CD4-positive, alpha-beta memory T cell (primary cell): Measurements from ENCODE around the gene MINK1. TPM values are rescaled to one million over a fixed set of nuclear protein-coding genes. Genes with fewer than 3 reads are reported as not detected.
A peak's percentile ranks its signal among the peaks of the same experiment; 100 is the strongest.

Experiments used
- CTCF ChIA-PET: fragments of 350-600 bp; sonication (Branson Sonifier 250); formaldehyde crosslinking; loops from one replicate; lab custom pipeline; 2021; ENCODE audit warnings: inconsistent platforms; ENCODE audit not compliant: partially characterized antibody; lab: Charles Lee
- POLR2A ChIA-PET: fragments of 350-600 bp; sonication (Branson Sonifier 250); formaldehyde crosslinking; loops from one replicate; lab custom pipeline; 2021; ENCODE audit not compliant: partially characterized antibody; lab: Charles Lee
- DNase-seq, 5 donors: peaks; one replicate each; pipeline versions ENCODE4 v3.0.0 to v3.0.0-alpha.2; 2020 to 2022; ENCODE audit warnings: mixed read lengths in 1 of 5
- H3K27ac ChIP-seq: one replicate; pipeline ENCODE4 v1.7.0; 2013; ENCODE audit warnings: low read depth, low read length
- H3K27me3 ChIP-seq: 2 replicates; pipeline ENCODE4 v1.7.0; 2013; ENCODE audit warnings: mild to moderate bottlenecking, low read length, moderate library complexity; ENCODE audit not compliant: insufficient read depth
- H3K36me3 ChIP-seq: 2 replicates; pipeline ENCODE4 v1.7.0; 2013; ENCODE audit warnings: mild to moderate bottlenecking, low read length, moderate library complexity; ENCODE audit not compliant: insufficient read depth
- H3K4me1 ChIP-seq: 2 replicates; pipeline ENCODE4 v1.7.0; 2013; ENCODE audit warnings: mild to moderate bottlenecking, low read length, moderate library complexity; ENCODE audit not compliant: insufficient read depth
- H3K4me3 ChIP-seq, 2 donors: one replicate each; pipeline ENCODE4 v1.7.0; 2013; ENCODE audit warnings: low read length in 2 of 2, mild to moderate bottlenecking in 1 of 2
- H3K9me3 ChIP-seq, 2 donors: one replicate each; pipeline ENCODE4 v1.7.0; 2013; ENCODE audit warnings: low read length in 2 of 2, control low read depth in 1 of 2; ENCODE audit not compliant: control insufficient read depth in 1 of 2
- H3K27ac Mint-ChIP-seq, 7 donors: one replicate each; pipeline ENCODE4 v1.8.0; 2020 to 2021; ENCODE audit warnings: mixed read lengths in 7 of 7, mild to moderate bottlenecking in 6 of 7, inconsistent platforms in 3 of 7, moderate library complexity in 3 of 7
- H3K27me3 Mint-ChIP-seq, 2 donors: one replicate each; pipeline ENCODE4 v1.8.0; 2020 to 2021; ENCODE audit warnings: mixed read lengths in 2 of 2
- H3K36me3 Mint-ChIP-seq, 2 donors: one replicate each; pipeline ENCODE4 v1.8.0; 2020 to 2021; ENCODE audit warnings: mixed read lengths in 2 of 2, inconsistent platforms in 1 of 2, mild to moderate bottlenecking in 1 of 2
- H3K4me1 Mint-ChIP-seq, 4 donors: one replicate each; pipeline ENCODE4 v1.8.0; 2020 to 2021; ENCODE audit warnings: mixed read lengths in 4 of 4, mild to moderate bottlenecking in 1 of 4
- H3K4me3 Mint-ChIP-seq, 8 donors: one replicate each; pipeline ENCODE4 v1.8.0; 2020 to 2021; ENCODE audit warnings: mixed read lengths in 8 of 8, mild to moderate bottlenecking in 7 of 8, moderate library complexity in 6 of 8, inconsistent platforms in 3 of 8
- H3K9me3 Mint-ChIP-seq, 8 donors: one replicate each; pipeline ENCODE4 v1.8.0; 2020 to 2021; ENCODE audit warnings: mixed read lengths in 8 of 8, mild to moderate bottlenecking in 5 of 8, inconsistent platforms in 3 of 8, moderate library complexity in 1 of 8
- intact Hi-C: fragments of 100-400 bp; cut with micrococcal nuclease; formaldehyde crosslinking; loops from one replicate; pipeline ENCODE4 v1.15.1; 2023
- polyA plus RNA-seq, 2 donors: library from polyadenylated mRNA; unstranded; fragments of 300-500 nt; fragmentation: Illumina TruSeq; gene quantifications; one replicate each; pipeline ENCODE4 v1.2.3, GENCODE V29; 2021
- total RNA-seq, 2 experiments: library from RNA; stranded (reverse); gene quantifications; one replicate each; pipeline ENCODE4 v1.2.3, GENCODE V29; 2021

The MINK1 gene
- total and polyA plus RNA-seq, 4 experiments from 2014 or later = 4.3 to 139 (median 88.6) TPM

DNA sequence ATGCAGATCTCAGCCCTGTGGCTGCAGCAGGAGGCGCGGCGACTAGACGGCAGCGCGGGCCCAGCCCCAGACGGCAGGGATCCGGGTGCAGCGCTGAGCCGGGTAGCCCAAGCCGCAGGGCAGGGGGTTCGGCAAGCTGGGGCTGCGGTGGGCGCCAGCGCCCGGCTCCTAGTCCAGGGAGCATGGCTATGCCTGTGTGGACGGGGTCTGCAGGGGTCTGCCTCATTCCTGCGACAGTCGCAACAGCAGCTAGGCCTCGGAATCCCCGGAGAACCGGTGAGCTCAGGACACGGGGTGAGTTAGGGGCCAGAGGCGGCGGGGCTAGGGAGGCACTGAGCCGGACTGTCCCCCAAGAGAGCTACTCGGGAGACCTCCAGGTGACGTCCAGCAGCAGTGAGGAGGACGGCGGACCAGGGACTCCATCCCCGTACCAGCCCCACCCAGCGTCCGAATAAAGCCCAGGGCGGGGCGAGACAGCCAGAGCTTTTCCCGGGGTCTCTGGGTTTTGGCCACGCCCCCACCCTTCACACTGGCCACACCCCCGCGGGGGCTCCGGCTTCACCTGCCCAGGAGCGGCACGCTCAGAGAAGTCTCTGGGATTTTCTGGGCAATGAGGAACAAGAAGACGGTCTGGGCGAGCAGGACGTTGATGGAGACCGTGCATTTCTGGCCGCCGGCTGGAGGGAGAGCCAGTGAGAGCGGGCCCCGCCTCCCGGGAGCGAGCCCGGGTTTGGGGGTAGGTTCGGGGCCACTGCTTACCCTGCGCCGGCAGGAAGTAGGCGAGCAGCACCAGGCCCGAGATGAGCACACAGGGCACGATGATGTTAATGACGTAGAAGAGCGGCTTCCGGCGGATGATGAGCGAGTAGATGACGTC, 67.3 kb downstream of the MINK1 start:
- CTCF ChIA-PET = interaction anchor here (0.6 to 4.9 kb wide), 12 partner anchors 9 to 295 kb away, joined by 3 to 23 read pairs (median 3); partner anchors contain the start of genes ARRB2, GLTPD2 and SPAG7
- peaks cover 39% of the 10 kb centered on the region for H3K4me1 ChIP-seq
- no peaks in the 10 kb centered on the region for H3K27me3 ChIP-seq
- H3K9me3 Mint-ChIP-seq = no peaks in the 10 kb centered on the region
- H3K36me3 ChIP-seq = peaks cover 6% of the 10 kb centered on the region
- no peaks in the 10 kb centered on the region for H3K9me3 ChIP-seq
- peak overlapping the region in 1 of 2 donors; percentile 63 for H3K4me3 ChIP-seq
- H3K27ac Mint-ChIP-seq = peak overlapping the region; percentile 94 to 99 (median 98)
- H3K4me3 Mint-ChIP-seq = peak overlapping the region; percentile 81 to 97 (median 92)
- POLR2A ChIA-PET = interaction anchor here (1.2 to 5.7 kb wide), 15 partner anchors 9 to 197 kb away, joined by 3 to 40 read pairs (median 10); partner anchors contain the start of genes INCA1, PELP1, PFN1 and PSMB6
- peak; percentile 73 to 88 (median 82) for DNase-seq
- peaks cover 9 to 18% of the 10 kb centered on the region in 2 donors for H3K36me3 Mint-ChIP-seq
- peaks cover 0 to 2% of the 10 kb centered on the region in 2 donors for H3K27me3 Mint-ChIP-seq
- peak overlapping the region; percentile 67 for H3K27ac ChIP-seq
- H3K4me1 Mint-ChIP-seq = peaks cover 19 to 48% (median 34%) of the 10 kb centered on the region in 4 donors
- intact Hi-C loops = loop anchor here (5.0 kb wide), 1 partner anchor 333 kb away; no protein-coding TSS in a partner anchor

GRCh38 chr17:4901108-4901647, 68.0 kb downstream of the MINK1 start:
- ChIA-PET POLR2A (interaction anchor here (1.1 to 5.7 kb wide), 8 partner anchors 11 to 197 kb away, joined by 3 to 40 read pairs (median 15); partner anchors contain the start of genes PELP1, PFN1, RNF167 and SLC25A11), CTCF (interaction anchor here (1.0 to 4.9 kb wide), 8 partner anchors 8 to 192 kb away, joined by 3 to 23 read pairs (median 10); partner anchors contain the start of genes ARRB2, CAMTA2, GLTPD2 and SPAG7)
- H3K9me3 Mint-ChIP-seq = no peaks in the 10 kb centered on the region
- no peaks in the 10 kb centered on the region for H3K9me3 ChIP-seq
- peak overlapping the region; percentile 37 for H3K27ac ChIP-seq
- no peaks in the 10 kb centered on the region for H3K36me3 ChIP-seq
- peaks cover 1 to 11% of the 10 kb centered on the region in 2 donors for H3K36me3 Mint-ChIP-seq
- no peaks in the 10 kb centered on the region for H3K27me3 ChIP-seq
- H3K4me1 ChIP-seq = peaks cover 39% of the 10 kb centered on the region
- intact Hi-C loops = loop anchor here (5.0 kb wide), 1 partner anchor 334 kb away; no protein-coding TSS in a partner anchor
- H3K27me3 Mint-ChIP-seq = peaks cover 0 to 2% of the 10 kb centered on the region in 2 donors
- peaks cover 19 to 48% (median 34%) of the 10 kb centered on the region in 4 donors for H3K4me1 Mint-ChIP-seq
- H3K4me3 Mint-ChIP-seq = peak overlapping the region; percentile 78 to 90 (median 82)
- peak overlapping the region; percentile 88 to 99 (median 97) for H3K27ac Mint-ChIP-seq
- peak in 1 of 5 donors; percentile 32 for DNase-seq
- H3K4me3 ChIP-seq = no peak overlapping the region

DNA sequence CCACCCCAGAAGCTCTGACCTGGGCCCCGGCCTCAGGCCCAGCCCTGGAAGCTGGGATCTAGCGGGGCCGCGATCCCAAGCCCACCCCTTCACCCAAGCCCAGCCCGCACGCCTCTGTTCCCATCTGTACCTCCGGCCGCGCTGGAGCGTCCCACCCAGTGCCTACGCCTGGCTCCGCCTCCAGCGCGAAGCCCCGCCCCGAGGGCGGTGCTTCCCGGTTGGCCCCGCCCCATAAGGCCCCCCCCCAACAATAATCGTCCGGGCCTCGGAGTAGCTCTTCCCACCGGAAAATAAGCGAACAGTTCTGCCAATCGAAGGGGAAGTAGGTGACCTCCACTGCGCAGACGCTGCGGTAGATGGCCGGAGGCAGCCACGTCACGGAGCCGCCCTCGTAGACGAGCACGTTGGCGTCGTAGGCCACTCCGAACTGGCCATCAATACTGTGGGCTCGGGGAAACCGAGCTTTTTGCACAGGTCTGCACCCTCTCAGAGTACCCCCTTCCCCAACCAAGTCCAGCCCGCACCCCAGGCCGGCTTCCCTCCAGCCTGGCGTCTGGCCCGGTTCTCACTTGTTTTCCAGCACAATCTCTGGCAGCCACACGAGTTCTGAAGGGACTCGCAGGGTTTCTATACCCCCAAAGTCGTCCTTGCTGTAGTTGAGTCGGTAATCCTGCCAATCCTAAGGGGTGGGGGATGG, 68.7 kb downstream of the MINK1 start:
- H3K27ac ChIP-seq = peak overlapping the region; percentile 37
- peaks cover 0 to 6% of the 10 kb centered on the region in 2 donors for H3K36me3 Mint-ChIP-seq

GRCh38 chr17:4902540-4902939, 69.4 kb downstream of the MINK1 start:
- H3K4me1 Mint-ChIP-seq = peaks cover 19 to 48% (median 38%) of the 10 kb centered on the region in 4 donors
- peaks cover 39% of the 10 kb centered on the region for H3K4me1 ChIP-seq
- peaks cover 0 to 1% of the 10 kb centered on the region in 2 donors for H3K36me3 Mint-ChIP-seq
- H3K27ac ChIP-seq = no peak overlapping the region
- H3K27me3 Mint-ChIP-seq = peaks cover 0 to 2% of the 10 kb centered on the region in 2 donors
- DNase-seq = no peak
- no peaks in the 10 kb centered on the region for H3K9me3 Mint-ChIP-seq
- no peak overlapping the region for H3K4me3 ChIP-seq
- no peaks in the 10 kb centered on the region for H3K9me3 ChIP-seq
- intact Hi-C loops = loop anchor here (2.0 to 5.0 kb wide), 2 partner anchors 38 to 335 kb away; partner anchors contain the start of genes RNF167 and SLC25A11
- H3K4me3 Mint-ChIP-seq = peak overlapping the region in 5 of 8 donors; percentile 29 to 80 (median 57)
- H3K36me3 ChIP-seq = no peaks in the 10 kb centered on the region
- no peaks in the 10 kb centered on the region for H3K27me3 ChIP-seq
- ChIA-PET CTCF (interaction anchor here (0.7 to 4.9 kb wide), 17 partner anchors 10 to 196 kb away, joined by 3 to 23 read pairs (median 5); partner anchors contain the start of genes ARRB2, GLTPD2, PSMB6 and RNF167), POLR2A (interaction anchor here (0.8 to 5.7 kb wide), 9 partner anchors 12 to 193 kb away, joined by 3 to 40 read pairs (median 4); partner anchors contain the start of genes ARRB2, PFN1, RNF167 and SLC25A11)
- H3K27ac Mint-ChIP-seq = peak overlapping the region; percentile 83 to 94 (median 90)

More for the DNA sequence above, 68.7 kb downstream of the MINK1 start:
- peak overlapping the region; percentile 88 to 99 (median 97) for H3K27ac Mint-ChIP-seq
- peak overlapping the region in 5 of 8 donors; percentile 5 to 82 (median 45) for H3K4me3 Mint-ChIP-seq
- no peaks in the 10 kb centered on the region for H3K9me3 Mint-ChIP-seq
- intact Hi-C loops = loop anchor here (2.0 to 5.0 kb wide), 2 partner anchors 39 to 334 kb away; partner anchors contain the start of genes RNF167 and SLC25A11
- H3K4me1 Mint-ChIP-seq = peaks cover 19 to 48% (median 34%) of the 10 kb centered on the region in 4 donors
- peak in 2 of 5 donors; percentile 28 to 41 for DNase-seq
- ChIA-PET CTCF (interaction anchor here (0.8 to 4.9 kb wide), 12 partner anchors 11 to 192 kb away, joined by 3 to 23 read pairs (median 4); partner anchors contain the start of genes ARRB2, CAMTA2, GLTPD2 and PSMB6), POLR2A (interaction anchor here (1.0 to 5.7 kb wide), 6 partner anchors 11 to 193 kb away, joined by 3 to 40 read pairs (median 15); partner anchors contain the start of genes PFN1, RNF167 and SLC25A11)
- Histone ChIP-seq H3K27me3 (no peaks in the 10 kb centered on the region), H3K36me3 (no peaks in the 10 kb centered on the region), H3K9me3 (no peaks in the 10 kb centered on the region), H3K4me3 (no peak overlapping the region), H3K4me1 (peaks cover 39% of the 10 kb centered on the region)
- peaks cover 0 to 2% of the 10 kb centered on the region in 2 donors for H3K27me3 Mint-ChIP-seq

DNA sequence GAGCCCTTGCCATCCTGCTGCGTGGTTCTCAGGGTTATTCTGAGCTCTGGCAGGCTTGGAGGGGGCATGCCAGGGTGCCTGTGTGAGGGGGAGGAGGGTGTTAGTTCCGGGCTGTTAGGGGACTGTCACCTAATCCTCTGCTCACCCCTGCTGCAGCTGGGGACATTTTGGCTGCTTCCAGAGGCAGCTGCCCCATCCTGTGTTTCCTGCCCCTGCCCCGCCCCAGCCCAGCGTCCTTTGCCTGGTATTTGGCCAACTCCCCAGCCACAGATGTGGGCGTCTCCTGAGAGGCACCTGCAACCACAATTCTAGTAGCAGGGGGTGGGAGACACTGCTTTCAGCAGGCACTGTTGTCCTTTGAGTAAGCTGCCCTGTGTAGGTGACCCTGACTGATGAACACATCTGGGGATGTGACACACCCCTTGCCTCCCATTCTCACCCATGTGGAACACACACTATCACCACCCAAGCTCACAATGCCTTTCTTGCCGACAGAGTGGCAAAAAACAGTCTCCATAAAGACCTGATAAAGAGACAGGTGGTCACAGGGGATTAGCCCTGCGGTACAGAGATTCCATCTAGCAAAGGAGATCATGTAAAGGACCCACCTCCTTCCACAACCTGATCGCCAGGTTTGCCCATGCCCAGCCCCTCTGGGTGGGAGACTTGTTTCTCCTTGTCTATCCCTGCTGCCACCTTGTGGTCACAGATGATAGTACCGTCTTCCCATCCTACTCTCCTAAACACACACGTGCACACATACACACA, 70.1 kb downstream of the MINK1 start, which contains the start of gene CHRNE:
TSS of gene CHRNE (minus strand) at position 48 of the 768 bp plus-strand sequence. CDS start at position 13, 35 bp downstream.
- no peaks in the 10 kb centered on the region for H3K9me3 ChIP-seq
- Mint-ChIP-seq H3K9me3 (no peaks in the 10 kb centered on the region), H3K27ac (peak within 1 kb of the TSS; percentile 83 to 94 (median 90)), H3K4me3 (peak within 1 kb of the TSS; percentile 24 to 80 (median 69)), H3K36me3 (peaks cover 0 to 1% of the 10 kb centered on the region in 2 donors), H3K4me1 (peaks cover 19 to 45% (median 37%) of the 10 kb centered on the region in 4 donors), H3K27me3 (peaks cover 0 to 2% of the 10 kb centered on the region in 2 donors)
- no peaks in the 10 kb centered on the region for H3K36me3 ChIP-seq
- intact Hi-C loops = loop anchor here (1.0 to 5.0 kb wide), 3 partner anchors 38 to 336 kb away; partner anchors contain the start of genes ARRB2, RNF167 and SLC25A11
- H3K4me3 ChIP-seq = no peak within 1 kb of the TSS
- H3K27me3 ChIP-seq = no peaks in the 10 kb centered on the region
- ChIA-PET POLR2A (interaction anchor here (0.7 to 5.7 kb wide), 9 partner anchors 13 to 288 kb away, joined by 3 to 40 read pairs (median 5); partner anchors contain the start of genes ARRB2, PFN1, RNF167 and SLC25A11), CTCF (interaction anchor here (0.7 to 4.9 kb wide), 23 partner anchors 9 to 336 kb away, joined by 3 to 23 read pairs (median 4); partner anchors contain the start of genes ARRB2, GLTPD2, PSMB6 and RNF167)
- no peak within 1 kb of the TSS for H3K27ac ChIP-seq
- H3K4me1 ChIP-seq = peaks cover 41% of the 10 kb centered on the region
- peak; percentile 75 to 87 (median 79) for DNase-seq
